ENCODE data around the gene SUPT3H. TPM values are rescaled to one million over a fixed set of nuclear protein-coding genes. Genes with fewer than 3 reads are reported as not detected.

Gene SUPT3H
- 3.4 and 4.2 TPM in 2 replicates for total RNA-seq

DNA sequence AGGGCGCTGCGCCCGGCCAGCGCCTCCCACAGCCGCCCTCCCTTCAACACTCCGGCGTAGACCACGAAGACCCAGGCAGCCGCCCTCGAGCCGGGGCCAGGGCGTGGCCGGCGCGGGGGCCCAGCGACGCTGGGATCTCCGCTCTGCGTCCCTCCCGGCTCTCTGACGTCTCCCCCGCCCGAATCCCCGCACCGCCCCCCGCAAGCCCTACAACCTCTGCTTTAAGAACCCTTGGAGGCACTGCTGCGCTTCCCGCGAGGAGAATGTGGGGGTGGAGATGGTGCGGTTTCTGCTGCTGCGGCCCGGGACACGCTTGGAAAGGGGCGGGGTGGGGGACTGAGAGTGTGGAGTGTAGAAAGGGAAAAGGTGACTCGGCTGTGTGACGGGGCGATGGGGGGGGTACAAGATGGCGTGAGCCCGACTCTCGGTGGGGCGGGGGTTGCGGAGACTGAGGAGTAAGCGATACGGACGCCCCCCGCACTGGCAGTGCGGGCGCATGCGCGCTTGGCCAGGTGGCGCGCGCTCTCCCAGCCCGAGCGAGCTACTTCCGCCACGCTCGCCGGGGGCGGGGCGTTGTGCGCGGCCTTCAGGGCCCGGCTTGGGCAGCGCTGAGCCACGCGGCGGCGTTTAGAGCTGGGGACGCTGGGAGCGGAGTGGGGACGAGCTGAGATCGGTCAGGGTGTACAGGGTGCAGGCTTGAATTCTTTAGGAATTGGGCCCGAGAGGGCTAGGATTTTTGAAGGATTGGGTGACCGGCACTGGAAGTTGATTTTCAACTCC, at the start of gene SUPT3H:
TSS of gene SUPT3H (minus strand) at position 381 of the 780 bp plus-strand sequence.

DNA sequence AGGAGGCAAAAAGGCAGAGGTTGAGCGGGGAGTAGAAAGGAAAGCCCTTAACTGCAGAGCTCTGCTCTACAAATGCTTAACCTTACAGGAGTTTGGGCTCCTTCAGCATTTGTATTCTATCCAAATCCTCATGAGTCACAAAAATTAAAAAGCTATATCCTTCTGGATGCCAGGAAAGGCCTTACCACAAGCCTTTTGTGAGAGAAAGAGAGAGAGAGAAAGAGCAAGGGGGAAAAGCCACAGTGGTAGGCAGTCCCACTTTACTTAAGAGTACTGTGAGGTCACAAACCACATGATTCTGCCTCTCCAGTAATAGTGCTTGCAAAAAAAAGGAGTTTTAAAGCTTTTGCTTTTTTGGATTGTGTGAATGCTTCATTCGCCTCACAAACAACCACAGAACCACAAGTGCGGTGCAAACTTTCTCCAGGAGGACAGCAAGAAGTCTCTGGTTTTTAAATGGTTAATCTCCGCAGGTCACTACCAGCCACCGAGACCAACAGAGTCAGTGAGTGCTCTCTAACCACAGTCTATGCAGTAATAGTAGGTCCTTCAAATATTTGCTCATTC, 49.7 kb downstream of the SUPT3H start, which contains the start of gene RUNX2:
TSS of gene RUNX2 (plus strand) at position 375 of the 567 bp plus-strand sequence. CDS start 397 bp downstream, outside the sequence.

Other genes with a start within 250 kb of the SUPT3H start
- gene RUNX2, start 49.6 kb downstream of the SUPT3H start, total RNA-seq = 2.5 and 3.1 TPM in 2 replicates